Keratinocyte (primary cell): ENCODE data around the gene FFAR2. TPM values are rescaled to one million over a fixed set of nuclear protein-coding genes. Genes with fewer than 3 reads are reported as not detected.

Experiments
- DNase-seq: peaks from one replicate; pipeline ENCODE4 v3.0.0-alpha.2; 2011; ENCODE audit warnings: low read depth, missing footprints, low spot score
- FAIRE-seq: peaks from 2 replicates; lab custom pipeline; 2011; peaks lifted over from hg19 to GRCh38; lab: Jason Lieb, UNC
- H2AFZ ChIP-seq: 2 replicates; pipeline ENCODE4 v1.6.0; 2012; ENCODE audit warnings: low read length, control low read depth, inconsistent platforms; ENCODE audit not compliant: control insufficient read depth
- H3K27ac ChIP-seq: 2 replicates; pipeline ENCODE4 v1.5.1; 2011; ENCODE audit warnings: low read length; ENCODE audit not compliant: control insufficient read depth, insufficient read depth
- H3K27me3 ChIP-seq: 3 replicates; pipeline ENCODE4 v1.6.0; 2011; ENCODE audit warnings: low read length; ENCODE audit not compliant: control insufficient read depth, insufficient read depth; ENCODE audit errors: extremely low read depth
- H3K36me3 ChIP-seq, 2 experiments: 2 replicates in 1 of 2; 3 replicates in 1 of 2; pipeline ENCODE4 v1.5.1; 2011; ENCODE audit warnings: low read length in 2 of 2, mild to moderate bottlenecking in 1 of 2; ENCODE audit not compliant: control insufficient read depth in 2 of 2, insufficient read depth in 2 of 2; ENCODE audit errors: extremely low read depth in 1 of 2
- H3K4me1 ChIP-seq: 3 replicates; pipeline ENCODE4 v1.5.1; 2011; ENCODE audit warnings: low read length; ENCODE audit not compliant: control insufficient read depth, insufficient read depth; ENCODE audit errors: extremely low read depth
- H3K4me2 ChIP-seq: 3 replicates; pipeline ENCODE4 v1.6.0; 2011; ENCODE audit warnings: low read depth, low read length; ENCODE audit not compliant: control insufficient read depth, insufficient read depth; ENCODE audit errors: extremely low read depth
- H3K4me3 ChIP-seq, 3 experiments: fragments of 200-600 bp in 1 of 3; sonication (generic) in 1 of 3; 2 replicates in 2 of 3; 3 replicates in 1 of 3; pipeline ENCODE4 v1.5.1; 2011 to 2016; ENCODE audit warnings: low read length in 3 of 3, mild to moderate bottlenecking in 3 of 3, control low read depth in 2 of 3, inconsistent platforms in 1 of 3, low read depth in 1 of 3, mixed read lengths in 1 of 3, mixed run types in 1 of 3, moderate library complexity in 1 of 3; ENCODE audit not compliant: control insufficient read depth in 2 of 3, insufficient read depth in 2 of 3; ENCODE audit errors: extremely low read depth in 1 of 3
- H3K79me2 ChIP-seq: 2 replicates; pipeline ENCODE4 v1.6.0; 2012; ENCODE audit warnings: low read length; ENCODE audit not compliant: control insufficient read depth, insufficient read depth
- H3K9ac ChIP-seq: 3 replicates; pipeline ENCODE4 v1.6.0; 2011; ENCODE audit warnings: low read length; ENCODE audit not compliant: control insufficient read depth, insufficient read depth; ENCODE audit errors: extremely low read depth
- H3K9me1 ChIP-seq: 3 replicates; pipeline ENCODE4 v1.6.0; 2011; ENCODE audit warnings: low read length; ENCODE audit not compliant: control insufficient read depth, insufficient read depth; ENCODE audit errors: extremely low read depth
- H3K9me3 ChIP-seq: 2 replicates; pipeline ENCODE4 v1.5.1; 2012; ENCODE audit warnings: low read depth, low read length; ENCODE audit not compliant: control insufficient read depth
- H4K20me1 ChIP-seq: 3 replicates; pipeline ENCODE4 v1.6.0; 2011; ENCODE audit warnings: low read length; ENCODE audit not compliant: control insufficient read depth, insufficient read depth; ENCODE audit errors: extremely low read depth
- CTCF ChIP-seq, 3 experiments: IDR thresholded peaks in 1 of 3; conservative IDR thresholded peaks in 1 of 3; optimal IDR thresholded peaks in 1 of 3; 2 replicates in 2 of 3; 3 replicates in 1 of 3; pipeline versions ENCODE3 to v1.5.1; 2011; ENCODE audit warnings: low read length in 3 of 3, mild to moderate bottlenecking in 3 of 3, moderate library complexity in 2 of 3, control low read depth in 1 of 3, inconsistent platforms in 1 of 3; ENCODE audit not compliant: insufficient read depth in 2 of 3; ENCODE audit errors: extremely low read depth in 1 of 3
- EZH2 ChIP-seq: IDR thresholded peaks from one replicate; pipeline ENCODE4 v1.6.1; 2012; ENCODE audit warnings: inconsistent platforms, mild to moderate bottlenecking, low read length, moderate library complexity
- dilution Hi-C: fragments of 300-500 bp; cut with MboI; formaldehyde crosslinking; loops from one replicate; pipeline ENCODE4 v1.7.0; 2020; ENCODE audit warnings: low sequenced_read_pairs; ENCODE audit not compliant: extremely low pct_ligation_motif_present
- polyA plus RNA-seq, 5 experiments: library from polyadenylated mRNA; depleted of rRNA in 3 of 5; stranded (reverse) in 3 of 5; stranded (forward) in 1 of 5; unstranded in 1 of 5; fragments of >200 nt; gene quantifications; 1 replicate in 1 of 5; 2 replicates in 3 of 5; 3 replicates in 1 of 5; pipeline versions ENCODE4 v1.2.1 to v1.2.3, GENCODE V29; 2011 to 2012; ENCODE audit warnings: missing spikeins in 2 of 5, low read depth in 1 of 5, low replicate concordance in 1 of 5

FFAR2 gene
- polyA plus RNA-seq, 1 donor (not counting 4 experiments of a cell fraction or from before 2014, with no cell fraction given), result not detected

- Histone ChIP-seq H3K9me1 (no peaks in the 10 kb centered on the region), H3K36me3 (no peaks in the 10 kb centered on the region), H3K79me2 (no peaks in the 10 kb centered on the region), H3K27ac (no peak overlapping the region), H3K9me3 (no peaks in the 10 kb centered on the region), H3K27me3 (no peaks in the 10 kb centered on the region), H2AFZ (no peak overlapping the region), H4K20me1 (no peaks in the 10 kb centered on the region), H3K4me1 (no peaks in the 10 kb centered on the region), H3K4me2 (no peak overlapping the region), H3K9ac (no peak overlapping the region), H3K4me3 (no peak overlapping the region)
- dilution Hi-C loops, result no loop called here
- FAIRE-seq, result no peak
- DNase-seq, result no peak
- no peak for TF ChIP-seq EZH2
- TF ChIP-seq CTCF (optimal IDR thresholded peaks at IDR 0.05 in 1 of 3, IDR thresholded peaks at IDR 0.05 in 1 of 3, conservative IDR thresholded peaks at IDR 0.05 in 1 of 3; ENCODE audit: extremely low read depth in 1 of 3, insufficient read depth in 2 of 3, low read length in 3 of 3), result no peak
These were observed 9.1 kb downstream of the FFAR2 start for GRCh38 chr19:35457173-35457572.

- FAIRE-seq, result no peak
- H3K9me1 ChIP-seq, result no peaks in the 10 kb centered on the region
- no peaks in the 10 kb centered on the region for H4K20me1 ChIP-seq
- DNase-seq, result no peak
- H3K4me2 ChIP-seq, result no peak overlapping the region
- no peaks in the 10 kb centered on the region for H3K79me2 ChIP-seq
- no peaks in the 10 kb centered on the region for H3K27me3 ChIP-seq
- no peaks in the 10 kb centered on the region for H3K36me3 ChIP-seq
- H3K9ac ChIP-seq, result no peak overlapping the region
- TF ChIP-seq EZH2, result no peak
- TF ChIP-seq CTCF (optimal IDR thresholded peaks at IDR 0.05 in 1 of 3, IDR thresholded peaks at IDR 0.05 in 1 of 3, conservative IDR thresholded peaks at IDR 0.05 in 1 of 3; ENCODE audit: extremely low read depth in 1 of 3, insufficient read depth in 2 of 3, low read length in 3 of 3), result no peak
- H3K4me3 ChIP-seq, result no peak overlapping the region
- H3K9me3 ChIP-seq, result no peaks in the 10 kb centered on the region
- H3K4me1 ChIP-seq, result no peaks in the 10 kb centered on the region
- no peak overlapping the region for H3K27ac ChIP-seq
- dilution Hi-C loops, result no loop called here
- no peak overlapping the region for H2AFZ ChIP-seq
These were observed 10.1 kb downstream of the FFAR2 start for GRCh38 chr19:35458192-35458591.
